Skeletal muscle satellite cell (primary cell): ENCODE measurements around the gene MIA2.

Experiments used
- H3K27me3 ChIP-seq: 2 replicates; pipeline ENCODE4 v1.7.0; 2013; ENCODE audit warnings: low read length; ENCODE audit not compliant: control insufficient read depth, insufficient read depth
- H3K36me3 ChIP-seq: 2 replicates; pipeline ENCODE4 v1.7.0; 2013; ENCODE audit warnings: mild to moderate bottlenecking, control low read depth, low read length; ENCODE audit not compliant: insufficient read depth
- H3K4me1 ChIP-seq: 2 replicates; pipeline ENCODE4 v1.7.0; 2013; ENCODE audit warnings: low read length; ENCODE audit not compliant: control insufficient read depth, insufficient read depth
- H3K4me2 ChIP-seq: 2 replicates; pipeline ENCODE4 v1.7.0; 2013; ENCODE audit warnings: mild to moderate bottlenecking, low read length
- H3K4me3 ChIP-seq: 2 replicates; pipeline ENCODE4 v1.7.0; 2013; ENCODE audit warnings: low read length
- H3K9ac ChIP-seq: 2 replicates; pipeline ENCODE4 v1.7.0; 2013; ENCODE audit warnings: mild to moderate bottlenecking, low read depth, low read length, moderate library complexity
- H3K9me3 ChIP-seq: replicated peaks from 2 replicates; pipeline ENCODE4 v1.7.0; 2013; ENCODE audit warnings: mild to moderate bottlenecking, control low read depth, low read length

The MIA2 gene

GRCh38 chr14:39432619-39433451 is 199.1 kb downstream of the MIA2 start:
- peak overlapping the region; percentile 96 for H3K4me2 ChIP-seq
- no peaks in the 10 kb centered on the region for H3K27me3 ChIP-seq
- peaks cover 19% of the 10 kb centered on the region for H3K4me1 ChIP-seq
- peak overlapping the region; percentile 85 for H3K9ac ChIP-seq
- no peaks in the 10 kb centered on the region for H3K36me3 ChIP-seq
- no peaks in the 10 kb centered on the region for H3K9me3 ChIP-seq
- peak overlapping the region; percentile 93 for H3K4me3 ChIP-seq

- peak overlapping the region; percentile 96 for H3K4me2 ChIP-seq
- H3K27me3 ChIP-seq: no peaks in the 10 kb centered on the region
- H3K36me3 ChIP-seq: no peaks in the 10 kb centered on the region
- H3K4me1 ChIP-seq: peaks cover 19% of the 10 kb centered on the region
- H3K9me3 ChIP-seq: no peaks in the 10 kb centered on the region
- peak overlapping the region; percentile 85 for H3K9ac ChIP-seq
- H3K4me3 ChIP-seq: peak overlapping the region; percentile 93
Observed at GRCh38 chr14:39433452-39433813, 199.7 kb downstream of the MIA2 start.

- Histone ChIP-seq H3K9ac (no peak overlapping the region), H3K4me1 (peaks cover 18% of the 10 kb centered on the region), H3K36me3 (no peaks in the 10 kb centered on the region), H3K4me2 (no peak overlapping the region), H3K4me3 (no peak overlapping the region), H3K27me3 (no peaks in the 10 kb centered on the region), H3K9me3 (no peaks in the 10 kb centered on the region)
Observed at GRCh38 chr14:39434401-39434800, 200.7 kb downstream of the MIA2 start.

- Histone ChIP-seq H3K9me3 (no peaks in the 10 kb centered on the region), H3K36me3 (no peaks in the 10 kb centered on the region), H3K4me3 (no peak overlapping the region), H3K4me2 (no peak overlapping the region), H3K9ac (no peak overlapping the region), H3K27me3 (no peaks in the 10 kb centered on the region), H3K4me1 (peaks cover 9% of the 10 kb centered on the region)
Observed at GRCh38 chr14:39435241-39435640, 201.5 kb downstream of the MIA2 start.
